T-helper 2 cell treated with Interferon-gamma antibody and Interleukin-4, amounts not matched to agents 100 ng/mL and 5 ng/mL, for 36 hours (primary cell): ENCODE results near the gene ERC2. TPM values are rescaled to one million over a fixed set of nuclear protein-coding genes. Genes with fewer than 3 reads are reported as not detected.
"Not testable (repeated sequence)": the region's sequence is repeated elsewhere in the genome, so short reads cannot be mapped to it uniquely, and the experiment has no call there.

Source experiments
- intact Hi-C: fragments of 100-400 bp; cut with micrococcal nuclease; formaldehyde crosslinking; loops from one replicate; pipeline ENCODE4 v1.15.1; 2023
- total RNA-seq: library from RNA; stranded (reverse); gene quantifications from 2 replicates; pipeline ENCODE4 v1.2.3, GENCODE V29; 2022

ERC2 gene
- total RNA-seq, 1 donor from 2014 or later = 0.20 TPM

DNA sequence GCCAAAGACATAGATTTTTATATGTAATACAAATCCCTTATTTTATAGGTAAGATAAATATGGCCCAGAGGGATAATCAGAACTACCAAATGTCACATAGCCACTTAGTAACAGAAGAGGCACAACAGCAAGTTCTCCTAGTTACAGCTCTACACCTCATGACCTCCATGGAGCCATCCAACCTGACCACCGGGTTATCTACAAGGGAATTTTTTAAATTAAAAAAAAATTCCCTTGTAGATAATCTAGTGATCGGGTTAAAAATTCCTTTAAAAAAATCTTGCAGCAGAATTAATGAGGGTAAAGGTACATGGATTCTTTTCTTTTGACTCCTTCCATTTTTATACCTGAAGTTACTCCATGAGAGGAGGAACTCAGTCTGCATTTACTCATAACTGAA, 615.9 kb downstream of the ERC2 start:
- intact Hi-C loops = no loop called here

GRCh38 chr3:55842204-55842603, 626.1 kb downstream of the ERC2 start:
- intact Hi-C loops = no loop called here

DNA sequence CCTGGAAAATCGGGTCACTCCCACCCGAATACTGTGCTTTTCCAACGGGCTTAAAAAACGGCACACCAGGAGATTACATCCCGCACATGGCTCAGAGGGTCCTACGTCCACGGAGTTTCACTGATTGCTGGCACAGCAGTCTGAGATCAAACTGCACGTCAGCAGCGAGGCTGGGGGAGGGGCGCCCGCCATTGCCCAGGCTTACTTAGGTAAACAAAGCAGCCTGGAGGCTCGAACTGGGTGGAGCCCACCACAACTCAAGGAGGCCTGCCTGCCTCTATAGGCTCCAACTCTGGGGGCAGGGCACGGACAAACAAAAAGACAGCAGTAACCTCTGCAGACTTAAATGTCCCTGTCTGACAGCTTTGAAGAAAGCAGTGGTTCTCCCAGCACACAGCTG, 636.4 kb downstream of the ERC2 start:
- intact Hi-C loops = not testable (repeated sequence)

GRCh38 chr3:55828712-55829111, 639.6 kb downstream of the ERC2 start:
- intact Hi-C loops = no loop called here

GRCh38 chr3:55827786-55828185, 640.5 kb downstream of the ERC2 start:
- intact Hi-C loops = no loop called here

DNA sequence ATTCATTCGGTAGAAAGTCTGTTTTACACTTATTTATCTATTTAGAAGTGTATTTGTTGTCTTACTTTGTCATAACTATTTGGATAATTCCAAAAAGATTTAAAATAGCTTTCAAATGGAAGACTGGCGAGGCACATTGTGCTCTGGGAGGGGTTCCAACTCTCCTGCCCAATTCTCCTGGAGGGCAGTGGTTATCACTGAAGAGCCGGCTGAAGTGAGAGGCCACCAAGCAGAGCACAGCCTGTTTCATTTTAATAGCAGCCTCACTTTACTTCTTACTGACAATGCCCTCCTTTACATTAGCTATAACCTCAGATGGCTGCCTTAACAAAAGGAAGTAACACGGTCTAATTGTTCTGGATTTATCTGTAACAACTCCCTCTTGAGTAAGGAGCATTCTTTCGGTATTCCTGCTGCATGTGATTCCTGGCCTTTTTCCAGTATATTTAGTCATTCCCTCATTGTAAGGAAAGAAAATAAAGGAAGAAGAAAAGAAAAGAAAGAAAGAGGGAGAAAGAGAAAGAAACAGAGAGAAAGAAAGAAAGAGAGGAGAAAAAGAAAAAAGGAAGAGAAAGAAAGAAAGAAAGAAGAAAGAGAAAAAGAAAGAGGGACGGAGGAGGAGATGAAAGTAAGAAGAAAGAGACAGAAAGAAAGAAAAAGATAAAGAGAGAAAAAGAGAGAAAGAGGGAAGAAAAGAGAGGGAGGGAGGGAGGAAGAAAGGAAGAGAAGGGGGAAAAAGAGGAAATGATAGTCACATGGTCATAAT, 641.4 kb downstream of the ERC2 start:
- intact Hi-C loops = no loop called here

DNA sequence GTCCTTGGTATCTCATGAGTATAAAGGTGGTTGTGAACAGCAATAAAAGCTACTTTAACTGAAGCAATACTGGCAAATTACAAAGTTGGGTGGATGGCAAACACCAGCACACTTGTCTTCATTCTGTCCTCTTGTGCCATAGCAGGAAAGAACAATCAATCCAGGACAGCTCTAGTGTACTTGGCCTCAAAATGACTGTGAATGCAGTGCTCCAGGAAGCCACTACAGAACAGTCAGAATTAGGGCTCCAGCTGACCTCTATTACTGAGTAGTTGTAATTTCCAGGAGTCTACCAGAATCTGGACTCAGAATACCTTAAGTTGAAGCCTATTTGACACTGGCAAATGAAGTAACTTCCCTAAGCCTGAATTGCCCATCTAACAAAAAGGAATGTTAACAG, 642.2 kb downstream of the ERC2 start:
- intact Hi-C loops = no loop called here

- intact Hi-C loops = no loop called here
Observed at GRCh38 chr3:55824406-55824805, 643.9 kb downstream of the ERC2 start.

DNA sequence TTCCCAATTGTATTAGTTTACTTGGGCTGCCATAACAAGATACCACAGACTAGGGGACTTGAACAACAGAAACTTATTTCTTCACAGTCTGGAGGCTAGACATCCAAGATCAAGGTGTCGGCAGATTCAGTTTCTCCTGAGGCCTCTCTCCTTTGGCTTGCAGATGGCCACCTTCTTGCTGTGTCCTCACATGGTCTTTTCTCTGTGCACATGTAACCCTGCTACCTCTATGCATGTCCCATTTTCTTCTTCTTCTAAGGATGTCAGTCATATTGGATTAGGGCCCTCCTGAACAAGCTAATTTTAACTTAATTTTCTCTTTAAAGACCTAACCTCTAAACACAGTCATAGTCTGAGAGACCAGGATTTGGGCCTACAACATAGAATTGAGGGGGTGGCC, 644.4 kb downstream of the ERC2 start:
- intact Hi-C loops = no loop called here

GRCh38 chr3:55823001-55823400, 645.3 kb downstream of the ERC2 start:
- intact Hi-C loops = no loop called here

- intact Hi-C loops = no loop called here
Observed at GRCh38 chr3:55819005-55819404, 649.3 kb downstream of the ERC2 start.

DNA sequence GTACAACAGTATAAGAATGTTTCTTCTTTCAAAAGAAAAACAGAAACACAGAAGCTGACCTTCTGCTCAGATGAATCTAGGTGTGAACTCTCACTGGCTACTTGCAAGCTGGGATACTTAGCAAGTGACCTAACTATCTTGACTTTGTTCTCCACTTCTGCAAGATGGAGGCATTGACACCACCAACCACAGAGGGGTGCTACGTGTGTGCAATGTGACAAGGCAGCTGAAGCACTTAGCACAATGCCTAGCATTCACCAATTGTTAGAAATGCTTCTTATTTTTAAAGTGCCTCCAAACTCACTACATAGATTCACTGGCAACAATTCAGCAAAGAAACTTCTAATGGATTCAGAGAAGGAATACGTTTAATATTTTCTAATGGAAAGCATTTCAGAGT, 649.8 kb downstream of the ERC2 start:
- intact Hi-C loops = no loop called here

GRCh38 chr3:55816794-55817576, 651.3 kb downstream of the ERC2 start:
- intact Hi-C loops = no loop called here

- intact Hi-C loops = no loop called here
Observed at GRCh38 chr3:55815262-55815661, 653.0 kb downstream of the ERC2 start.

DNA sequence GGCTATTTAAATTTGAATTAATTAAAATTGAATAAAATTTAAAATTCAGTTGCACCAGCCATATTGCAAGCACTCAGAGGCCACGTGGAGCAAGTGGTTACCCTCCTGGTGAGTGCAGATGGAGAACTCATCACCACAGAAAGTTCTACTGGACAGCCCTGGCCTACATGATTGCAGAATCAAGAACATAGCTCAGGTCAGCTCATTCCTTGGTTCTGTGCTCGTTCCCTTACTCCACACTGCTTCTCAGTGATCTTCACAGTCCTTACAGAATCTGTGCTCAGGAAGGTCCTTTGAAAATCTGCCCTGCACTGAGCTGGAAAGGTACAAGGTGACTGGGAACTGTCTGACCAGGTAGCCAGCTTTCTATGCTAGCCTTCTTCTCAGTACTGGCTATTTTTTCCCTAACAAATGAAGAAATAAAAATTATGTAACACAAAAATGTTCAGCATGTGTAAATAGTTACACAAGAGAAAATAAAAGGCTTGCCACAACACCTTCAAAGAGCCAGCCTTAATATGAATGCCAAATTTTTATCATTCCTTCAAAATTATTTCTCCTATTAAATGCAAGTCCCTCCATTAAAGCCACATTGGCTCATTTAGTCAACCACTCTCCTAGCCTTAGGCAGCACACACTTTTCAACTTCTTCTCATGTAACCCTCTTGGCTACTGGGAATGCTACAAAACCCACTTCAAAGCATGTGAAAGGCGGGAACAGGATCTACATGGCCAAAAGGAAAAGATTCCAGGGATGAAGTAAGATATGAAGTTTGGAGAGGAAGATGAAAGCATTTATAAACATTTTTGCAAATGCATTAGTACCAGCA, 654.8 kb downstream of the ERC2 start:
- intact Hi-C loops = no loop called here

DNA sequence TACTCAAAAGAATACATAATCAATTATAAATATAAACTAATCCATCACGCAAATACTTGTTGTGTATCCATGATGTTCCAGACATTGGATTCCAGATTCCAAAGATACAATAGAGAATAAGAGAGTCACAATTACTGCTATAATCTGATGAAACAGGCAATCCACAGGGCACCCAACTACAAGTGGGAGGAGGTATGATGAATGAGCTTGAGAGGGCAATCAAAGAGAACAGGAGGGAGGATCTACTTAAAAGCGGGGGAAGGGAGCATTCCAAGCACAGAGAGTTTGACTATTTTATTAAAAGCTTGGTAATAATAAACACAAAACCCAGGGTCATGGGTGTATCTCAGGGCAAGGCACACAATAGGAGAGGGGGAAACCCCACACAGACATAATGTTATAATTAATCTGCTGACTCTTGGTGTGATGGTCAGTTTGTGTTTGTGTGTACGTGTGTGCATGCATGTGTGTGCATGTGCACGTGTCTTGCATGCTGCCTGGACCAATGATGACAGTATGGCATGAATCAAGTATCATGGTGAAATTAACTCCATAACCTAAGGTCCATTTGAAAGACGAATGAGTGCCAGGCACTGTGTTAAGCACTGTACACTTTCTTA, 655.8 kb downstream of the ERC2 start:
- intact Hi-C loops = no loop called here

GRCh38 chr3:55807210-55807609, 661.1 kb downstream of the ERC2 start:
- intact Hi-C loops = no loop called here

GRCh38 chr3:55805169-55805568, 663.1 kb downstream of the ERC2 start:
- intact Hi-C loops = no loop called here

- intact Hi-C loops = no loop called here
Observed at GRCh38 chr3:55804170-55805095, 663.8 kb downstream of the ERC2 start.

- intact Hi-C loops = no loop called here
Observed at GRCh38 chr3:55802816-55803215, 665.5 kb downstream of the ERC2 start.
